Hepatocyte (in vitro differentiated cells): ENCODE results near the gene STXBP4.

Experiments
- CTCF ChIP-seq: fragments of 200-600 bp; sonication (generic); IDR thresholded peaks from 2 replicates; pipeline ENCODE4 v1.5.1; 2016; ENCODE audit warnings: antibody characterized with exemption, mild to moderate bottlenecking; ENCODE audit not compliant: poor library complexity
- EZH2 ChIP-seq: fragments of 200-600 bp; sonication (generic); IDR thresholded peaks from 2 replicates; pipeline ENCODE4 v1.6.1; 2016; ENCODE audit warnings: antibody characterized with exemption, mild to moderate bottlenecking, borderline replicate concordance
- EZH2phosphoT487 ChIP-seq: fragments of 200-600 bp; sonication (generic); IDR thresholded peaks from one replicate; pipeline ENCODE4 v1.6.1; 2018; ENCODE audit warnings: antibody characterized with exemption, mild to moderate bottlenecking, low read depth, moderate library complexity; ENCODE audit not compliant: unreplicated experiment, severe bottlenecking

DNA sequence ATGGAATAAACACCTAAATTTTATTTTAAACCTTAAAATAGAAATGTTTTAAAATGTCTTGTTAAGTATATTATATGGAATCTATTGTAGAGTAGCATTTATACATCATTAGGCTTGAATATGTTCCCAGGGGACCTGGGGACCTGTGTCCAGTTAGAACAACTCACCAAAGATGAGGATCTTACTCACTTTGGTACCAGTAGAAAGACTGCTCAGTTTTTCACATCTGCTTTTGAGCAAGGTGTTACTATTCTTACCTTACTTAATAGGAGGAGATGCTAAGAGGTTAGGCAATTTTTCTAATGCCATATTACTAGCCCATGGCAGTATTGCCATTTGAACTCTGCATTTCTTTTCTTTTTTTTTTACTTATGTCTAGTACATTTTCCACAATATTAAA lies 14.7 kb downstream of the STXBP4 start:
- TF ChIP-seq EZH2 (no peak), CTCF (no peak), EZH2phosphoT487 (no peak)
